ENCODE results near the gene NDUFS4.

The NDUFS4 gene

DNA sequence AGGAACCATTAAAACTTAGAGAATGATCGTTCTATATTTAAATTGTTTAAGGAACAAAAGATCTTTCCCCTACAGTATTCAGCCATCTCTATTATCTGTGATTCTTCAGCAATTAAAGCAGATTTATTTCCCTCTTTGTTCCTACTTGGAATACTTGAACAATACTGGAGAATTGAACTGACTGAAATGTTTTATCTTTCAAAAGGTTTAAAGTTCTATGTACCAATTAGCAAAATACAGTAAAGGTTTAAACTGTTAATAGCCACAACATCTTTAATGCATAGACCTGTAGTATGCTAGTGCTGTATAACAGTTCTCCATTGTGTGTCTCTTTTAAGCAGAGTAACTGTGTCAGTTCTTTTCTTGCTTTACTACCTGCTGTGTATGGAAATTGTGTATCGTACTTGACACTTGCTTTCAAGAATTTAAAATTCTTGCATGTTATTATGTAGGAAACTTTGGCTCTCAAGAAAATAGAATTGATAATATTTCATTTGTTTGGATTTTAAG is 54.0 kb downstream of the NDUFS4 start:
- H3K79me2 ChIP-seq (ENCODE audit: insufficient read depth, low read length), result 0 out of 2 replicates have a peak, but pooled peaks cover 3% of the 10 kb centered on the region
- no peak overlapping the region for H3K9ac ChIP-seq (ENCODE audit: low read length)
- H3K4me3 ChIP-seq (ENCODE audit: insufficient read depth, low read length, poor library complexity, severe bottlenecking), result peak overlapping the region; percentile 2
- H2AFZ ChIP-seq (ENCODE audit: low read depth, low read length, severe bottlenecking), result no peak overlapping the region
- peak overlapping the region; percentile 65 for H3K4me2 ChIP-seq (ENCODE audit: low read depth, low read length, poor library complexity, severe bottlenecking)
- no peaks in the 10 kb centered on the region for H3K27me3 ChIP-seq (ENCODE audit: low read length)
- H3K27ac ChIP-seq (ENCODE audit: low read depth, low read length), result peak overlapping the region; percentile 84
- TF ChIP-seq EZH2phosphoT487 (conservative IDR thresholded peaks at IDR 0.05; ENCODE audit: low read length), result no peak
- TF ChIP-seq, protein P1, sequence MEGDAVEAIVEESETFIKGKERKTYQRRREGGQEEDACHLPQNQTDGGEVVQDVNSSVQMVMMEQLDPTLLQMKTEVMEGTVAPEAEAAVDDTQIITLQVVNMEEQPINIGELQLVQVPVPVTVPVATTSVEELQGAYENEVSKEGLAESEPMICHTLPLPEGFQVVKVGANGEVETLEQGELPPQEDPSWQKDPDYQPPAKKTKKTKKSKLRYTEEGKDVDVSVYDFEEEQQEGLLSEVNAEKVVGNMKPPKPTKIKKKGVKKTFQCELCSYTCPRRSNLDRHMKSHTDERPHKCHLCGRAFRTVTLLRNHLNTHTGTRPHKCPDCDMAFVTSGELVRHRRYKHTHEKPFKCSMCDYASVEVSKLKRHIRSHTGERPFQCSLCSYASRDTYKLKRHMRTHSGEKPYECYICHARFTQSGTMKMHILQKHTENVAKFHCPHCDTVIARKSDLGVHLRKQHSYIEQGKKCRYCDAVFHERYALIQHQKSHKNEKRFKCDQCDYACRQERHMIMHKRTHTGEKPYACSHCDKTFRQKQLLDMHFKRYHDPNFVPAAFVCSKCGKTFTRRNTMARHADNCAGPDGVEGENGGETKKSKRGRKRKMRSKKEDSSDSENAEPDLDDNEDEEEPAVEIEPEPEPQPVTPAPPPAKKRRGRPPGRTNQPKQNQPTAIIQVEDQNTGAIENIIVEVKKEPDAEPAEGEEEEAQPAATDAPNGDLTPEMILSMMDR (IDR thresholded peaks at IDR 0.05; ENCODE audit: insufficient read depth, low read length, poor library complexity, severe bottlenecking), result no peak
- peaks cover 11% of the 10 kb centered on the region; the same call in 1 of the 2 replicates for H3F3A ChIP-seq (ENCODE audit: insufficient read depth)
- H3K9me3 ChIP-seq (ENCODE audit: insufficient read depth, low read length), result no peaks in the 10 kb centered on the region
- no peaks in the 10 kb centered on the region for H3K36me3 ChIP-seq (ENCODE audit: low read length)
- no peaks in the 10 kb centered on the region for H3K9me2 ChIP-seq (replicated peaks; ENCODE audit: insufficient read depth, low read length)
- no peaks in the 10 kb centered on the region for H4K20me1 ChIP-seq (ENCODE audit: low read depth, low read length)

DNA sequence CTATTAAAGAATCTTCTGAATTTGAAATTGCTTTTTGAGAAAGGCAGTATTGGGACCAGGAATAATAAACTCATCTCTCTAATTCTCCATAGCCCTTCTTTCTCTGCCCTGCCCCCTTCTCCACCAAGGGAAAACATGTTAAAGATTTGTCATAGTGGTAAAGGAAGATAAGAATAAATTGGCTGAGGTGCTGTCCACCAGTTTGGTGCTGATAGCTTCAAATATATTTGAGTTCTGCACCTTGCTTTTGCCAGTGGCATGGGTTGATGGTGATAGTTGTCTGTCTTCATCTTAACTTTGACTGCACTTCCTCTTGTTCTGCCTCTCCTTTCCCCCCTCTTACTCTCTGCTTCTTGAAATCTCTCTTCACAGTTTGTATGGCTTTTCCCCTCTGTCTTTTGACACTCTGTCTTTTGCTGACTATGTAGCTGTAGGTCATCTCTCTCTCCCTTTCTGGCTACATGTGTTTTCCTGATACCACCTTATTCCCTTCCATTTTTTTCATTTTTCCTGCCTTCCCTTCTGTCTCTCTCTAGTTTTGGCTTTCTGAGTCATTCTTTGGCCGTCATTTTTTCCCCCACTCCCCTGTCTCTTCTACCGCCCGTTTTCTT is 56.6 kb downstream of the NDUFS4 start:
- H3K4me2 ChIP-seq (ENCODE audit: low read depth, low read length, poor library complexity, severe bottlenecking), result no peak overlapping the region
- 0 out of 2 replicates have a peak, but pooled peaks cover 3% of the 10 kb centered on the region for H3K79me2 ChIP-seq (ENCODE audit: insufficient read depth, low read length)

DNA sequence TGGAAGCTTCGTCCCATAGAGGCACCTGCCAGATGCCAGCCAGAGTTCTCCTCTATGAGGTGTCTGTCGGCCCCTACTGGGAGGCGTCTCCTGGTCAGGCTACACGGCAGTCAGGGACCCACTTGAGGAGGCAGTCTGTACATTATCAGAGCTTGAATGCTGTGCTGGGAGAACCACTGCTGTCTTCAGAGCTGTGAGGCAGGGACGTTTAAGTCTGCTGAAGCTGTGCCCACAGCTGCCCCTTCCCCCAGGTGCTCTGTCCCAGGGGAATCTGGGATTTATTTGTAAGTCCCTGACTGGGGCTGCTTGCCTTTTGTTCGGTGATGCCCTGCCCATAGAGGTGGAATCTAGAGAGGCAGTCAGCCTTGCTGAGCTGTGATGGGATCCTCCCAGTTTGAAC is 70.8 kb downstream of the NDUFS4 start:
- Histone ChIP-seq H3F3A (ENCODE audit: insufficient read depth) (no peaks in the 10 kb centered on the region), H3K27me3 (ENCODE audit: low read length) (no peaks in the 10 kb centered on the region), H4K20me1 (ENCODE audit: low read depth, low read length) (no peaks in the 10 kb centered on the region), H3K79me2 (ENCODE audit: insufficient read depth, low read length) (0 out of 2 replicates have a peak, but pooled peaks cover 3% of the 10 kb centered on the region), H3K9ac (ENCODE audit: low read length) (no peak overlapping the region), H3K9me3 (ENCODE audit: insufficient read depth, low read length) (no peaks in the 10 kb centered on the region), H3K27ac (ENCODE audit: low read depth, low read length) (no peak overlapping the region), H3K4me3 (ENCODE audit: insufficient read depth, low read length, poor library complexity, severe bottlenecking) (no peak overlapping the region), H3K36me3 (ENCODE audit: low read length) (no peaks in the 10 kb centered on the region), H3K9me2 (replicated peaks; ENCODE audit: insufficient read depth, low read length) (no peaks in the 10 kb centered on the region), H2AFZ (ENCODE audit: low read depth, low read length, severe bottlenecking) (no peak overlapping the region), H3K4me2 (ENCODE audit: low read depth, low read length, poor library complexity, severe bottlenecking) (no peak overlapping the region)
- TF ChIP-seq, protein P1 (IDR thresholded peaks at IDR 0.05; ENCODE audit: insufficient read depth, low read length, poor library complexity, severe bottlenecking), result no peak
- TF ChIP-seq EZH2phosphoT487 (conservative IDR thresholded peaks at IDR 0.05; ENCODE audit: low read length), result no peak

More for the DNA sequence above, 56.6 kb downstream of the NDUFS4 start:
- Histone ChIP-seq H3K27ac (ENCODE audit: low read depth, low read length) (peak overlapping the region; percentile 1; the same call in 1 of the 2 replicates), H2AFZ (ENCODE audit: low read depth, low read length, severe bottlenecking) (no peak overlapping the region), H3K9ac (ENCODE audit: low read length) (no peak overlapping the region), H3K36me3 (ENCODE audit: low read length) (no peaks in the 10 kb centered on the region), H3K4me3 (ENCODE audit: insufficient read depth, low read length, poor library complexity, severe bottlenecking) (no peak overlapping the region), H4K20me1 (ENCODE audit: low read depth, low read length) (no peaks in the 10 kb centered on the region), H3F3A (ENCODE audit: insufficient read depth) (peaks cover 11% of the 10 kb centered on the region; the same call in 1 of the 2 replicates), H3K9me3 (ENCODE audit: insufficient read depth, low read length) (no peaks in the 10 kb centered on the region), H3K27me3 (ENCODE audit: low read length) (no peaks in the 10 kb centered on the region), H3K9me2 (replicated peaks; ENCODE audit: insufficient read depth, low read length) (no peaks in the 10 kb centered on the region)
- TF ChIP-seq EZH2phosphoT487 (conservative IDR thresholded peaks at IDR 0.05; ENCODE audit: low read length), result no peak
- TF ChIP-seq, protein P1 (IDR thresholded peaks at IDR 0.05; ENCODE audit: insufficient read depth, low read length, poor library complexity, severe bottlenecking), result no peak
